ENCODE measurements around the gene RARRES1.

DNA sequence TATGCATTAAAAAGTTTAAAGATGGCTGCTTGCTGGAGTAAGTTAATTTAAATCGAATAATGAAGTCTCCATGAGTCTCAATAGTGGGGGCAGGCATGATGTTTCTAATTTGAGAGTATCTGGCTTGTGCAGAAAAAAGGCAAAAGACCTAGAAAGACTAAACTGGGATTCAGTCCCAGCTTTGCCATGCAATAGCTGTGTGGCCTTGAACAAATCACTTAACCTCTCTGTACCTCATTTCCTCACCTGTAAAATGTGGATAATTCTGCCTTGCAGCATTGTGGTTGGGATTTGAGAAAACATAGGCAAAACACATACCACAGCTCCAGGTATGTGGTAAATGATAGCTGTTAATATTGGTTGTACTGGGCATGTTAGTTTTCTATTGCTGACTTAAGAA is 68.4 kb downstream of the RARRES1 start:
- TF ChIP-seq CTCF (conservative IDR thresholded peaks at IDR 0.05; ENCODE audit: low read depth, low read length) (no peak), EZH2 (IDR thresholded peaks at IDR 0.05; ENCODE audit: borderline replicate concordance, low read depth, low read length, poor library complexity, severe bottlenecking) (no peak)
